KG1 (cell line): ENCODE data around the gene BCL2L13.
"Not testable (repeated sequence)": the region's sequence is repeated elsewhere in the genome, so short reads cannot be mapped to it uniquely, and the experiment has no call there.

ENCODE experiments used
- DNase-seq: peaks from one replicate; lab custom pipeline; 2025; lab: John Stamatoyannopoulos, UW

Gene BCL2L13

DNA sequence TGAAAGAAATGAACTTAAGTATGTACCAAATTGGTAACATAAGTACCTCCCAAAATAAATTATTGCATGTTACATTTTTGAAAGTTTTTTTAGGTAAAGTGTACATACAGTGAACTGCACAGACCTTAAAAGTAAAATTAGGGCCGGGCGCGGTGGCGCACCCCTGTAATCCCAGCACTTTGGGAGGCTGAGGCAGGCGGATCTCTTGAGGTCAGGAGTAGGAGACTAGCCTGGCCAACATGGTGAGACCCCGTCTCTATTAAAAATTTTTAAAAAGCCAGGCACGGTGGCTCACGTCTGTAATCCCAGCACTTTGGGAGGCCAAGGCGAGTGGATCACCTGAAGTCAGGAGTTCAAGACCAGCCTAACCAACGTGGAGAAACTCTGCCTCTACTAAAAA is 1.7 kb upstream of the BCL2L13 start:
- DNase-seq: not testable (repeated sequence)

DNA sequence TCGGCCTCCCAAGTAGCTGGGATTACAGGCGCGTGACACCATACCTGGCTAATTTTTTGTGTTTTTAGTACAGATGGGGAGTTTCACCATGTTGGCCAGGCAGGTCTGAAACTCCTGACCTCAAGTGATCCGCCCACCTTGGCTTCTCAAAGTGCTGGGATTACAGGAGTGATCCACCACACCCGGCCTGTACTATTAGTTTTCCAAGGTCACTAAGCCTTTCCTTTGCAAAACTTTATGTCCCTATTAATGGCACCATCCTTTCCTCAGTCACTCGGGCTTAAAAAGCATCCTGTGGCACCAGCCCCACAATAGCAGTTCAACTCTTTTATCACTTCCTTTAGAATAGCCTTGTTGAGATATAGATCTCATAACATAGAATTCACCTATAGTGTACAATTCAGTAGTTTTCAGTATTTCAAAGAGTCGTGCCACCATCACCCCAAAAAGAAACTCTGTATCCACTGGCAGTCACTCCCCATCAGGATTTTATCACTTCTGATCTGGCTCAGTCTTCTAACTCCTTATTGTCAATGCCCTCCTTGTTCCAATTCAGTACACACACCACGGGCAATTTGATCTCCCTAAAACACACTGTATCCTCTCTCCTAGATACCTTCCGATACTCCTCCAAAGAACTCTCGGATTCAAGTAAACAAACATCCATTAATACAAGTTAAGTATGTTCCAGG is 921 bp upstream of the BCL2L13 start:
- no peak for DNase-seq

DNA sequence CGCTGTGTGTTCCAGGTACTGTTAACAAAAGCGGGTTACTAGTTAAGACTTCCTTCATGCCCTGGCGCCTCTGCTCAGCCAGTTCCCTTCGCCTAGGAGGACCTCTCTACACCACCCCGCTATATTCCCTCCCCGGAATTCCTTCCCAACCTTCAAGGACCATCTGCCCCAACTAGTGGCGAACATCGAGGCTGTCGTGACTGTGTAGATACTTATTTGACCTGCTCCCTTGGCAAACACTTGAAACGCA is 450 bp upstream of the BCL2L13 start:
- peak; percentile 67 for DNase-seq

DNA sequence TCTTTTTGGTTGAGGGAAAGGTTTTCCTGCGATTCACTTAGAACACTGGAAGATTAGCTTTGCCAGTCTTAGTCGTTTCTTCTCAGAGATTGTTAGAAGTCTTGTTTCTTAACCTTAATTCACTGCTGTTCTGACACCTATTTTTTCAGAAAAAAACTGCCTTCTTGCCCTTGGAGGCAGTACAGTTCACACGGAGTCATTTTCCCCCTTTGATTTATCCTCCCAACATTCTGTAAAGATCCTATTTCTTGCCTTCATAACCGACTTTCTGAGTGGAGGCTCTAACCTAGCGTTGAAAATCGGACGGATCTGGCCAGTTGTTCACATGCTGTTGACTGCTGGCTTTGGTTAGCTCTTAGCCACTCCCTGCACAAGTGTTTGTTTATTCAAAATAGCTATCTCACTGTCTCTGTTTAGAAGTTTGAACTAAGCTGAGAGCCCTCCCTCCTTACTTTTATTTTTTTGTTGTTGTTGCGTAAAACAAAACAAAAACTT is 737 bp downstream of the BCL2L13 start:
- no peak for DNase-seq

DNA sequence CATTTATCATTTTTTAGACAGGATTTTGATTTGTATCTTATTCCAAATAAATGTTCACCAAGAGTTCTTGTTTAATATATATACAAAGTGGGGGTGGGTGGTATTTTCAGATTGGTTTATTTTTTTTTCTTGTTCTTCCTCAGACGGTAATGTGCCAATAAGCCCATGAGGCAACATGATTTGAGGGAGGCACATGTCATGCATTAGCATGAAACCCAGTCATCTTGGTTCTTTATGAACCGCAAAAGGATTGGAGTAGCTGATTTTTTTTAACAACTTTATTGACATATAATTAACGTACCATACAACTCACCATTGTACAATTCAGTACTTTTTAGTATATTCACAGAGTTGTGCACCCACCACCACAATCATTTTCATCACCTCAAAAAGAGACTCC is 2.7 kb downstream of the BCL2L13 start:
- DNase-seq: no peak

DNA sequence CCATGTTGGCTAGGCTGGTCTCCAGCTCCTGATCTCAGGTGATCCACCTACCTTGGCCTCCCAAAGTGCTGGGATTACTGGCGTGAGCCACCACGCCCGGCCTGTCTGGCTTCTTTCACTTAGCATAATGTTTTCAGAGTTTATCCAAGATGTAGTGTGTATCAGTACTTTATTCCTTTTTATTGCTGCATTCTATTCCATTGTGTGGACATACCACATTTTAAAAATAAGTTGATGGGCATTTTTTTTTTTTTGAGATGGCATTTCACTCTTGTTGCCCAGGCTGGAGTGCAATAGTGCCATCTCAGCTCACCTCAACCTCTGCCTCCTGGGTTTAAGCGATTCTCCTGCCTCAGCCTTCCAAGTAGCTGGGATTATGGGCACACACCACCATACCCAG is 3.8 kb downstream of the BCL2L13 start:
- not testable (repeated sequence) for DNase-seq

DNA sequence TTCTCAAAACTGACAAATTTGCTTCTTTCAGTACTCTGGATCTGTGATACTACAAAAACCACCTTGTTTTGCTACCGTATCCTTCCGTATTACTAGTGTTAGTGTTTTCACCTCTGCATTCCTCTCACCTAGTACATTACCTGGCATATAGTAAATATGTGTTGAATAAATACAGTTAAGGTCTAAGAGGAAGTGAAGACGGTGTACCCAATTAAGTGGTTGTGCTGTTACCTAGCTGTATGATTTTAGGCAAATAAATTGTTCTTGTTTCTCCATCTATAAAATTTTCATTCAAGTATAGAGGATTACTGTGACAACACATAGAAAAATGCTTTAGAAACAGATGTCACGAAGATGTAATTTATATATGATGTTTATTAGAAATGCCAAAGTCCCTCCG is 8.9 kb downstream of the BCL2L13 start:
- no peak for DNase-seq

DNA sequence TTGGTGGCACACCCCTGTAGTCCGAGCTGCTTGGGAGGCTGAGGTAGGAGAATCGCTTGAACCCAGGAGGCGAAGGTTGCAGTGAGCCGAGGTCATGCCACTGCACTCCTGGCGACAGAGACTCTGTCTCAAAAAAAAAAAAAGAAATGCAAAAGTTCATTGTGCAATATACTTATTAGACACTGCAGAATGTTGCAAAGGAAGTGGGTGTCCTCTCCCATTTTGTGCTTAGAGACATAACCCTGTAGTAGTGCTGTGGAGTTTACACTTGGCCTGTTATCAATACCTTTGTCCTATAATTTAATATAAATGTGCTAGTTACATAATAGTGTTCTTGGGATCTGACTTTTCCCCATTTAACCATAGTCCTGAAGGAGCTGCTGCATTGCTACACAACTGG is 9.4 kb downstream of the BCL2L13 start:
- no peak for DNase-seq

DNA sequence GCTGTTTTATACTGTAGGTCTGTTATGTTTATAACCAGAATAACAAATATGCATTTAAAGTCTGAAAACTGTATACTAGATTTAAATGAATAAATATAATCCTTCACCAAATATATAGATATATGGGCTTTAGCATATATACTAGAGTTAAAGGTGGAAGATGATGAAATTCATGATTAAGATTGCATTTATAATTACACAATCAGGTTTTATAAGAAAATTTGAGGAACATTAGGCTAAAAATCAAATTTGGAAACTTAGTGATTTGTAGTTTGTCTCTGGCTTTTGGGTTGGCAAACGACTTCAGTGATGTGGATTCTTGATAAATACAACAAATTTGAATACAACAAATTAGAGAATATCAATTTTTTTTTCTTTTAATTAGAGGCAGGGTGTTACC is 10.0 kb downstream of the BCL2L13 start:
- DNase-seq: no peak

DNA sequence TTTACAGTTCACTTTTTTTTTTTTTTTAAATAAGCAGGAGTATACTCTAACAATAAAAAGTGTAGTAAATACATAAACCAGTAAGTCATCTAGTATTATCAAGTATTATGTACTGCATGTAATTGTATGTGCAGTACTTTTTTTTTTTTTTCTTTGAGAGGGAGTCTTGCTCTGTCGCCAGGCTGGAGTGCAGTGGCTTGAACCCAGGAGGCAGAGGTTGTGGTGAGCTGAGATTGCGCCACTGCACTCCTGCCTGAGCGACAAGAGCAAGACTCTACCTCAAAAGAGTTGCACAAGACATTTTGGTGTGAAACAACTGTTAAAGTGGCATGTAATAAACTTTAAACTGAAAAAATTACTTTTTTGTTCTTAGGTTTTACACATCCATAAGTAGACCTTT is 16.7 kb downstream of the BCL2L13 start:
- no peak for DNase-seq

DNA sequence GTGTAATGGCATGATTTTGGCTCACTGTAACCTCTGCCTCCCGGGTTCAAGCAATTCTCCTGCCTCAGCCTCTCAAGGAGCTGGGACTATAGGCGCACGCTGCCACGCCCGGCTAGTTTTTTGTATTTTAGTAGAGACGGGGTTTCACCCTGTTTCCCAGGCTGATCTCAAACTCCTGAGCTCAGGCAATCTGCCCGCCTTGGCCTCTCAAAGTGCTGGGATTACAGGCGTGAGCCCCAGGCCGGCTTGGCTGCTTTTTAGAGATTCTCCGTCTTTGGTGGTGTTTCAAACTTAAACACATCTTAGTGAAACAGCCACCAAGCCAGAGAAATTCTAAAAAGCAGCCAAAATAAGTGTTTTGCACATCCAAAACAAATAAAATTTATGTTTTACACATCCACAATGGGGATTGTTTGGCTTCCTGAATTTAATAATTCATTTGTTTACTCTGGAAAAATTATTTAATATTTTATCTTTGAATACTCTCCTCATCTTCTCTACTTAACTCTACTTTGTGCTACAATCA is 18.4 kb downstream of the BCL2L13 start:
- no peak for DNase-seq

DNA sequence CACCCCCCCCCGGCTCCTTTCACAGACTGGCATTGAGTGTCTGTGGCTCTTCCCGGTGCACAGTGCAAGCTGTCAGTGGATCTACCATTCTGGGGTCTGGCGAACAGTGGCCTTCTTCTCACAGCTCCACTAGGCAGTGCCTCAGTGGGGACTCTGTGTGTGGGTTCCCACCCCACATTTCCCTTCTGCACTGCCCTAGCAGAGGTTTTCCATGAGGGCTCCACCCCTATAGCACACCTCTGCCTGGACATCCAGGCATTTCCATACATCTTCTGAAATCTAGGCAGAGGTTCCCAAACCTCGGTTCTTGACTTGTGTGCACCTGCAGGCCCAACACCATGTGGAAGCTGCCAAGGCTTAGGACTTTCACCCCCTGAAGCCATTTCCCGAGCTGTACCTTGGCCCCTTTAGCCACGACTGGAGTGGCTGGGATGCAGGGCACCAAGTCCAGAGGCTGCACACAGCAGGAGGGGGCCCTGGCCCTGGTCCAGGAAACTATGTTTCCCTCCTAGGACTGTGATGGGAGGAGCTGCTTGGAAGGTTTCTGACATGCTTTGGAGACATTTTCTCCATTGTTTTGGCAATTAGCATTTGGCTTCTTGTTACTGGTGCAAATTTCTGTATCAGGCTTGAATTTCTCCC is 26.0 kb downstream of the BCL2L13 start:
- DNase-seq: no peak

DNA sequence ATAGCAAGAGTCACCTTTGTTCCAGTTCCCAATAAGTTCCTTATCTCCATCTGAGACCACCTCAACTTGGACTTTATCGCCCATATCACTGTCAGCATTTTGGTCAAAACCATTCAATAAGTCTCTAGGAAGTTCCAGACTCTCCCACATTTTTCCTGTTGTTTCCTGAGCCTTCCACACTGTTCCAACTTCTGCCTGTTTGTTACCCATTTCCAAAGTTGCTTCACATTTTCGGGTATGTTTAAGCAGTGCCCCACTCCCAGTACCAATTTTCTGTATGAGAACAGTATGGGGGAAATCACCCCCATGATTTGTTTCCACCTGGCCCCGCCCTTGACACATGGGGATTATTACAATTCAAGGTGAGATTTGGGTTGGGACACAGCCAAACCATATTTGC is 26.7 kb downstream of the BCL2L13 start:
- DNase-seq: no peak

DNA sequence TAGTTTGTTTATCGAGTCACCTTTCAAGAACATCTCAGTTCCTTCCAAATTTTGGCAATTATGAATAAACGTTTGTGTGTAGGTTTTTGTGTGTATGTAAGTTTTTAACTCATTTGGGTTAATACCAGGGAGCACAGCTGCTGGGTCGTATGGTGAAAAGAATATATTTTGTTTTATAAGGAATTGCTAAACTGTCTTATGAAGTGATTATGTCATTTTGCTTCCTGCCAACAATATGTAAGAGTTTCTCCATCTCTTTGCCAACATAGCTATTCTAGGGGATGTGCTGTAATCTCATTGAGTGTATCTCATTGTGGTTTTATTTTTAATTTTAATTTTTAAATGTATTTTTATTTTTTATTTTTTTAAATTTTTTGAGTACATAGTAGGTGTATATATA is 27.3 kb downstream of the BCL2L13 start:
- DNase-seq: no peak

DNA sequence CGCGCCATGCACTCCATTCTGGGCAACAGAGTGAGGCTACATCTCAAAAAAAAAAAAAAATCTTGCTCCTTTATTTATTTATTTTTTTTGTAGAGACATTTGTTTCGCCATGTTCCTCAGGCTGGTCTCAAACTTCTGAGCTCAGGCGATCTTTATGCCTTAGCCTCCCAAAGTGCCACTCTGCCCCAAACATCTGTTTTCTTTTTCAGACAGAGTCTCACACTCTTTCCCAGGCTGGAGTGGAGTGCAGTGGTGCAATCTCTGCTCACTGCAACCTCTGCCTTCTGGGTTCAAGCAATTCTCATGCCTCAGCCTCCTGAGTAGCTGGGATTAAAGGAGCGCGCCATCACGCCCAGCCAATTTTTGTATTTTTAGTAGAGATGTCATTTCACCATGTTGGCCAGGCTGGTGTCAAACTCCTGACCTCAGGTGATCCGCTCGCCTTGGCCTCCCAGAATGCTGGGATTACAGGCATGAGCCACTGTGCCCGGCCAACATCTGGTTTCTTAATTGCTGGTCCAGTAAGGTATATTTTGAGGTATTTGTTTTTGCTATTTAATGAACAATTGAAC is 33.0 kb downstream of the BCL2L13 start:
- not testable (repeated sequence) for DNase-seq

DNA sequence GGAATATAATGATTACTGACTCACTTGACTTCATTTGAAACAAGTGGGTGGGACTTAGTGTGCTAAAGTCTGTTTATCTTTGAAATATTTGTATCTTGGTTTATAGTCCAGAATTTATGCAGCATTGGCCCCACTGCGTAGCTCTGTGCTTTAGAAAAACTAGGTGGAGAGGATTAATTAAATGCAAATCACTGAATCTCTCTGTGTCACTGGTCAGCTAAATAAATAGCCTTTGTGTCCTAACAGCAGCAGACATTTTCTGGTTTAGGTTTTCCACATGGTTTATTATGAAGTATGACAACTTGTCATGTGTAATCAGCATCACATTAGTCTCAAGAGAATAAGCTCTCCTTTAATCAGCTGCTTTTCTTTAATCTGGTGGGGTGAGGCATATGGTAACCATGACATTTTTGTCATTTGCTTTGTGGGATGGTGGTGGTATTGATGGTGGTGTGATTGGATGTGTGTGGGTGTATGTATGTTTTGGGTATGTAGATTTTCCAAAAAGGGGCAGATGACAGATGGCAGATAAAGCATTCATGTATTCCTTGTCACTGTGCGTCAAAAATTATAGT is 33.9 kb downstream of the BCL2L13 start:
- no peak for DNase-seq

DNA sequence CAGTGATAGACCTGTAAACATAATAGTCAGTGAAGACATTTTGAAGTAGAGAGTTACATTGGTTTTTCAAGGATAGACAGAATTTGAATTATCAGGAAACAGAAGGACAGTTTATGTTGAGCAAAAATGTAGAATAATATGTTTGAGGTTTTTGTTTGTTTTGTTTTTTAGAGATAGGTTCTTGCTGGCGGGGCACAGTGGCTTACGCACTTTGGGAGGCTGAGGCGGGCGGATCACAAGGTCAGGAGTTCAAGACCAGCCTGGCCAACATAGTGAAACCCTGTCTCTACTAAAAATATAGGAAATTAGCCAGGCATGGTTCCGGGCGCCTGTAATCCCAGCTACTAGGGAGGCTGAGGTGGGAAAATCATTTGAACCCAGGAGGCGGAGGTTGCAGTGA is 35.6 kb downstream of the BCL2L13 start:
- DNase-seq: no peak

DNA sequence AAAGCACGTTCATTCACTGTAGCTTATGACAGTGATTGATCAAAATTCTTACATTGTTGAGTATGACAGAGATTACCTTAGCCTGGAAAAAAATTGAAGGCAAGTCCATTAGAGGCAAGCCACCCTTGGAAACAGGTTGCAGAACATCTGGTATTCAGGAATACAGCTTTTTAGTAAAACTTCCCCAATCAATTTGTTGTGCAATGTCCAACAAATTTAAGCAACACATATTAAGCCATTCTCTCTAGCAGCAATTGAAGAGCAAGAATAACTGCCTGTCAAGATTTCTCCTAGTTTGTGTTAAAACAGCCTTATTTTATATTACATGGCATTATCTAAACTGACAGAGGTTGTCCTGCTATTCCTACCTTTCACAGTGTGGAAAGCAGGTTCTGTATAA is 37.0 kb downstream of the BCL2L13 start:
- DNase-seq: no peak

DNA sequence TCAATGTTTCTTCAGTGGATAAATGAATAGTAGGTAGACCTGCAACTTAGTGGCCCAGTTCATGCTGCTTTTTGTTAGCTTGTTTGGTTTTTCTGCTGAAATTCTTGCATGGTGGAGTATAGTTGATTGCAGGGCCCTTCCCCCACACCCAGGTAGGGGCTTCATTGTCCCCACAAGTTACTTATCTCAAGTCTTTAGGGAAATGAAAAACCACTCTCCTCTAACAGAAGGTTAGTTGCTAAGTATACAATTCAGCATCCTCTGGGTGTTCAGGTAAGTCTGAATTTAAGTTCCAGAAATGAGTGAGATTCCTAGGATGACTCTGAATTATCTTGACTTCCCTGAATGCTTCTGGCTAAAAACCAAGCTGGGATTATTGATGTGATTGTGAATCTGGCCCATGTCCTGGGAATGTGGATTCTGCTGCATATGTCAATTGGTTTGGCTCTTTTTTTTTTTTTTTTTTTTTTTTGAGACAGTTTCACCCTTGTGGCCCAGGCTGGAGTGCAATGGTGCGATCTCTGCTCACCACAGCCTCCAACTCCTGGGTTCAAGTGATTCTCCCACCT is 40.3 kb downstream of the BCL2L13 start:
- DNase-seq: no peak

DNA sequence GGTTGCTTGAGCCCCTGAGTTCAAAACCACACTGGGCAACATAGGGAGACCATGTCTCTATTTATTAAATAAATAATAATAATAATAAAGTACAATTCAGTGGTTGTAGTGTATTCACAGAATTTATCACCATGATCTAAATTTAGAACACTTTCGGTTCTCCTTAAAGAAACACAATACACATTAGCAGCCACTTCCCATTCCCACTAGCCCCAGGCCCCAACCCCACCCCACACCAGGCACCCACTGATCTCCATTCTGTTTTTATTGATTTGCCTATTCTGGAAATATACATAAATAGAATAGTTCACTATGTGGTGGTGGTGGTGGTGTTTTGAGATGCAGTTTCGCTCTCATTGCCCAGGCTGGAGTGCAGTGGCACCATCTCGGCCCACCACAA is 45.7 kb downstream of the BCL2L13 start:
- DNase-seq: no peak

DNA sequence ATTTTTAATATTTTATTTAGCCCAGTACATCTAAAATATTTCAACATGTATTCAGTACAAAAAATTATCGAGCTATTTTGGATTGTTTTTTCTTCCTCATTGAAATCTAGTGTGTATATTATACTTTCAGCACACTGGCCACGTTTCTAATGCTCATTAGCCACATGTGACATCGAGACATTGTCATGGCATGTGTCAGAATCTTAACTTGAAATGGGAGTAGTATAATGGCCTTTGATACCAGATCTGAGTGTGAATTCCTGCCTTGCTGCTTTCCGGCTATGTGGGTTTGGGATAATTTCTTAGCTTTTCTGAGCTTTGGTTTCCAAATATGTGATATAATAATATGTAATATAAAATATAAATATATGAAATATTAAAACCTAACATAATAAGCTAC is 54.3 kb downstream of the BCL2L13 start:
- DNase-seq: no peak

DNA sequence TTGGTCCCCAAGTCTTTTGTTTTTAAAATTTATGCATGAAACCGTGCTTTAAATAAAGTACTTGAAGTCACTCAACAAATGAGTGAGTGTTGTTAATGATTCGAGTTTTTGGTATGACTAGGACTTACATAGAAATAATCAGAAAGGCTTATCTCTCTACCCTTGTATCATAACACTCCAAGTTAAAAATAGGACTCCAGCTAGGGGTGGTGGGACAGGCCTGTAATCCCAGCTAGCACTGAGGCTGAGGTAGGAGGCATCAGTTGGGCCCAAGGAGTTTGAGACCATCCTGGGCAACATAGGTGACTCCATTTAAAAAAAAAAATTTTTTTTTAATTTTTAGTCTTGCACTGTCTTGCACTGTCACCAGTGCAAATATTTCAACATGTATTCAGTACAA is 55.6 kb downstream of the BCL2L13 start:
- DNase-seq: no peak

DNA sequence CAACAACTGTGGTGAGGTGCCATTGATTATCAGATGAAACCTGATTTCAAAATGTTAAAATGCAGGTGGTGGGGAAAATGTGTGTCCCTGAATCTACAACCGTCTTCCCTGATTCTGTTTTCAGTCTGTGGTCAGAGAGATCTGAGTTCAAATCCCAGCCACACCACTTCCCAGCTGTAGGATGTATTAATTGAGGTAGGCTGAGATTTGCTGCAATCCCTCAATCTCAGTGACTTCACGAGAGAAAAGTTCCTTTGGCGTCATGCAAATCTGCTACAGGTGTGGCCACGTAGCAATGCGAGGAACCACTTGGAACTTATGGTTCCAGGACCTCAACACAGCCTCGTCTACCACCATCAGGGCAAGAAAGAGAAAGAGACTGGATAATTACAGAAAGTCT is 56.2 kb downstream of the BCL2L13 start:
- no peak for DNase-seq
